Memory B cell (primary cell): Measurements from ENCODE around the gene HCFC1.
"Not testable (repeated sequence)": the region's sequence is repeated elsewhere in the genome, so short reads cannot be mapped to it uniquely, and the experiment has no call there.

Source experiments
- ATAC-seq: fragments of 150-1000 bp; cut with Tn5 transposase; 2 replicates; pipeline ENCODE4 v1.10.0; 2021; ENCODE audit warnings: low read depth, mild to moderate bottlenecking, moderate library complexity
- DNase-seq, 2 donors: peaks; one replicate each; pipeline ENCODE4 v3.0.0; 2022; ENCODE audit warnings: low spot score in 2 of 2
- H3K27ac Mint-ChIP-seq: one replicate; pipeline ENCODE4 v1.8.0; 2022; ENCODE audit warnings: mild to moderate bottlenecking, moderate library complexity, mixed read lengths
- H3K27me3 Mint-ChIP-seq: one replicate; pipeline ENCODE4 v1.8.0; 2022; ENCODE audit warnings: mixed read lengths
- H3K36me3 Mint-ChIP-seq: one replicate; pipeline ENCODE4 v1.8.0; 2022; ENCODE audit warnings: mild to moderate bottlenecking, mixed read lengths
- H3K4me1 Mint-ChIP-seq: one replicate; pipeline ENCODE4 v1.8.0; 2022; ENCODE audit warnings: mixed read lengths
- H3K4me3 Mint-ChIP-seq: one replicate; pipeline ENCODE4 v1.8.0; 2022; ENCODE audit warnings: mild to moderate bottlenecking, moderate library complexity, mixed read lengths
- H3K9me3 Mint-ChIP-seq: one replicate; pipeline ENCODE4 v1.8.0; 2022; ENCODE audit warnings: mixed read lengths

The HCFC1 gene

DNA sequence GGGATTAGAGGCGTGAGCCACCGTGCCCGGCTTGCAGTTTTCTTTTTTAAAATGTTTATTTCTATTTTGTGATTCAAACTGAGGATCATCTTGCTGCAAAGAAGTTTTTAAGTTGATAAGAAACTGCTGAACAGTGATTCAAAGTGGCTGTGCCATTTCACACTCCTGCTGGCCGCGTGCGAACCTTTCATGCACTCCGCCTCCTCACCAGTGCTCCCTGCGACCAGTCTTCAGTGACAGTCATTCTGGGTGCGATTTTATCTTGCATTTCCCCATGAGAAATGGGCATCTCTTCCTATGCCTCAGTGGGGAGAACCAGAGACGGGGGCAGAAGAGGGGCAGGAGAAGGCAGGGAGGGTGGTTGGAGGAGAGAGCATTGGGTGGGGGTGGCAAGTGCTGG lies 22.4 kb upstream of the HCFC1 start:
- DNase-seq (no peak), ATAC-seq (no peak)
- H3K4me3 Mint-ChIP-seq, result no peak overlapping the region
- peaks cover 4% of the 10 kb centered on the region for H3K4me1 Mint-ChIP-seq
- no peaks in the 10 kb centered on the region for H3K9me3 Mint-ChIP-seq
- H3K36me3 Mint-ChIP-seq, result no peaks in the 10 kb centered on the region
- H3K27ac Mint-ChIP-seq, result no peak overlapping the region
- H3K27me3 Mint-ChIP-seq, result no peaks in the 10 kb centered on the region

DNA sequence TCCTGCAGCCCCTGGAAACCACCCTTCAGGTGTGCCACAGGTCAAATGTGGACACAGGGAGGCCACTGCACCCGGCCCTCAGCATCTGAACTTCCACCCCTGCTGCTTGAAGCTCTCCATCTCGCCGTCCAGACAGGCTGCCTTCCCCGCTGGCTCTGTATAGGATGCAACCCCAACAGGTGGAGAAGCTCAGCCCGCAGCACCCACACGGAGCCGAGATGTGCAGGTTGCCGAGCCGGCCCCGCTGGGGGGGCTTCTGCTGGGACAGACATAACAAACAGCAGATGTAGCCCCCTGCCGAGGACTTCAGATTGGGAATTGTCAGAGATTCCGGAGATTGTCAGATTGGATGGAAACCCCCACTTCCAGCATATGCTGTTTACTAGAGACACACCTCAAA lies 21.5 kb upstream of the HCFC1 start:
- H3K27me3 Mint-ChIP-seq, result no peaks in the 10 kb centered on the region
- no peaks in the 10 kb centered on the region for H3K36me3 Mint-ChIP-seq
- peaks cover 4% of the 10 kb centered on the region for H3K4me1 Mint-ChIP-seq
- ATAC-seq (no peak), DNase-seq (no peak)
- no peak overlapping the region for H3K4me3 Mint-ChIP-seq
- no peaks in the 10 kb centered on the region for H3K9me3 Mint-ChIP-seq
- no peak overlapping the region for H3K27ac Mint-ChIP-seq

DNA sequence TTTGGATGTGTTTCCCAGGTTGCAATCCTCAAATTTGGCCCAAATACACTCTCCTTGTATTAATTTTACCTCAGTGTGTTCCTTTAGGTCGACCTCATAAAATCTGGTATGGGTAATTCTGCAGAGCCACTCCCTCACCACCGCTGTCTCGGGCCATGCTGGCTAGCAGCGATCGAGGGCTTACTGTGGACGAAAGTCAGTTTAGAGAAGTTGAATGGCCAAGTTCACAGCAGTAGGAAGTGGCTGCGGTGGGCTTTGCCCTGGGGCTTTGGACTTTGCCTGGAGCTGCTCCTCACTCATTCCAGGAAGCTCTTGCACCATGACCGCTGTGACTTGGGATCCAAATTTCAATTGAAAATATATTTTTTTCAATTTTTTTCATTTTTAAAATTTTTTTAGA lies 20.6 kb upstream of the HCFC1 start:
- H3K9me3 Mint-ChIP-seq, result no peaks in the 10 kb centered on the region
- peaks cover 4% of the 10 kb centered on the region for H3K4me1 Mint-ChIP-seq
- no peaks in the 10 kb centered on the region for H3K27me3 Mint-ChIP-seq
- H3K4me3 Mint-ChIP-seq, result no peak overlapping the region
- no peaks in the 10 kb centered on the region for H3K36me3 Mint-ChIP-seq
- H3K27ac Mint-ChIP-seq, result no peak overlapping the region
- DNase-seq (no peak), ATAC-seq (no peak)

DNA sequence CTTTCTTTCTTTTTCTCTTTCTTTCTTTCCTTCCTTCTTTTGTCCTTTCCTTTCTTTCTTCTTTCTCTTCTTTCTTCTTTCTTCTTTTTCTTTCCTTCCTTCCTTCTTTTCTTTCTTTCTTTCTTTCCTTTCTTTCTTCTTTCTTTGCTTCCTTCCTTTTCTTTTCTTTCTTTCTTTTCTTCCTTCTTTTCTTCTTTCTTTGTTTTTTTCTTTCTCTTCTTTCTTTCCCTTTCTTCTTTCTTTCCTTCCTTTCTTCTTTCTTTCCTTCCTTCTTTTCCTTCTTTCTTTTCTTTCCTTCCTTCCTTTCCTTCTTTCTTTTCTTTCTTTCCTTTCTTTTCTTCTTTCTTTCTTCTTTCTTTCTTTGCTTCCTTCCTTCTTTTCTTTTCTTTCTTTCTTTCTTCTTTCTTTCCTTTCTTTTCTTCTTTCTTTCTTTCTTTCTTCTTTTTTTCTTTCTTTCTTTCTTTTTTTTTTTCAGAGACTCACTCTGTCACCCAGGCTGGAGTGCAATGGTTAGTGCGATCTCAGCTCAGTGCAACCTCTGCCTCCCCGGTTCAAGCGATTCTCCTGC lies 19.5 kb upstream of the HCFC1 start:
- H3K36me3 Mint-ChIP-seq, result no peaks in the 10 kb centered on the region
- H3K4me1 Mint-ChIP-seq, result peaks cover 4% of the 10 kb centered on the region
- no peaks in the 10 kb centered on the region for H3K9me3 Mint-ChIP-seq
- no peak for ATAC-seq
- no peaks in the 10 kb centered on the region for H3K27me3 Mint-ChIP-seq
- DNase-seq, result no peak
- H3K27ac Mint-ChIP-seq, result no peak overlapping the region
- H3K4me3 Mint-ChIP-seq, result no peak overlapping the region

DNA sequence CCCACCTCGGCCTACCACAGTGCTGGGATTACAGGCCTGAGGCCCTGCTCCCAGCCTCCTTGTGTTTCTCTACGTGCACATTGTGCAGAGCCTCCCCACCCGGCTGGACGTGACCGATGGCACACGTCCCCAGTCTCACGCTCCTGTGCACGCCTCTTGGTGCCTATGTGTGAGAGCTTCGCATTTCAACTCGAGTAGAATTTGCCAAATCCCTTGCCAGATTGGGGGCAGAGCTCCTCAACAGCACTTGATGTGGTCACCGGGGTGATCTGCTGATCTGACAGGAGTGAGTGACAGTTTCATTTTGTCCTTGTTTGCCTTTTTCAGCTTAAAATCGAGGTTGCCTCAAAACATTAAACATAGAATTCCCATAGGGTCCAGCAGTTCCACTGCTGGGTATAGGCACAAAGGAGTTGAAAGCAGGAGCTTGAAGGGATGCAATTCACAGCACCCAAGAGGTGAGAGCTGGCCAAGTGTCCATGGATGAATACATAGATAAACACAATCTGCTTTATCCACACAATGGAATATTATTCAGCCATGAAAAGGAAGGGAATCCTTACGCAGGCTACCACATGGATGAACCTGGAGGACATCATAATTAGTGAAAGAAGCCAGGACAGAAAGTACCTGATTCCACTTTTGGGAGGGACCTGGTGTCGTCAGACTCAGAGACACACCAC lies 18.5 kb upstream of the HCFC1 start:
- Mint-ChIP-seq H3K27me3 (no peaks in the 10 kb centered on the region), H3K4me3 (no peak overlapping the region), H3K27ac (no peak overlapping the region), H3K9me3 (no peaks in the 10 kb centered on the region), H3K4me1 (peaks cover 4% of the 10 kb centered on the region), H3K36me3 (no peaks in the 10 kb centered on the region)
- DNase-seq (no peak), ATAC-seq (no peak)

DNA sequence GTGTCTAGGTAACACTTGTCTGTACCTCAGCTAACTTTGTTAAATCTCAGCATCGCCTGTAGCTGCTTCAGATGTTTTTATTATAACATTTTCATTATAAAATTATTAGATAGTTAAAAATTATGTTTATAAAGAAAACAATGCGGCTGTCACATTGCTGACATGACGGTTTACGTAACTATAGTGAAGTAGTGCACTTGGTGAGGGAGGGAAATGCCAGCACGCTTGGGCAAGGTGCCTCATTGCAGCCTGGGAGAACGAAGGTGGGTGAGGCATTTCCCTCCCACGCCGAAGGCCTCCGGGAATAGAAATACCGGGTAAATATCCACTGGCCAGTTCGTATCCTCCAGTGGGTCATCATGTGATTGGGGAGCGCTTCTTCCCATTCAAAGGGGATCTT lies 16.9 kb upstream of the HCFC1 start:
- ATAC-seq (no peak), DNase-seq (no peak)
- Mint-ChIP-seq H3K27ac (no peak overlapping the region), H3K27me3 (no peaks in the 10 kb centered on the region), H3K9me3 (no peaks in the 10 kb centered on the region), H3K36me3 (no peaks in the 10 kb centered on the region), H3K4me1 (peaks cover 11% of the 10 kb centered on the region), H3K4me3 (no peak overlapping the region)

DNA sequence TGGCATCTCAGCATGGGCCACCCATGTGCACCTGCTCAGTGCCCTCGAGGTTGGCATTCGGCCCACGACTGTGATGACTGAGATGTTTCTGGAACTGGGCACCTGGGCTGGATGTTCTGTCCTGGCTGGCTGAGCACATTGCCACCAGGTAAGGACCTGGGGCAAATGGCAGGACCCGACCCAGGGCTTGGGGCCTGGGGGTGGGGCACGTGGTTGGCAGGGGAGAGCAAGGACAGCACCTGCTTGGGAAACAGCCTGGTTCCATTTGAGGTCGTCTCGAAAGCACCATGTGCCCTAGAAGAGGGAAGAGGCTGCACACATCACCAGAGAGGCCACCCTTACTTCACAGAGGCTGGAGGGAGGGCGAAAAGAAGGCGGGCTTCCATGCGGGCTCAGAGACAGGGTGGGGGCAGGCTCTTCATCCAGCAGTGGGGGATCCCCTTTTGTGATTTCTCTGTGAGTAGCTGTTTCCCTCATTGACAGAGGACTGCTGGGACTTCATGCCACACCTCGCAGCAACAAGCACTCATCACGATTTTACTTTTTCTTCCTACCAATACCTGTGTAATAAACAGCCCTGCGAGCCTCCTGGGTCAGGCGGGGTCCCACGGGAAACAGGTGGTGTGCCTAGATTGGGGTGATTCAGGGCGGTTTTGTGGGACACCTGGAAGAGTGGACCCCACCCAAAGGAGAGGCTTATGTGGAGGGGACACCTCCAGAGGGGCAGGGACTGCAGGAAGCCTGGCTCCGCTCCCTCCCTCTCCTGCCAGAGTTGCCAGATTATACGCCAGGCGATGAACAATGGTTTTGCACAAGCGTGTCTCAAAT lies 12.9 kb upstream of the HCFC1 start:
- Mint-ChIP-seq H3K27me3 (no peaks in the 10 kb centered on the region), H3K4me1 (peaks cover 15% of the 10 kb centered on the region), H3K4me3 (peak overlapping the region; percentile 77), H3K9me3 (no peaks in the 10 kb centered on the region), H3K36me3 (no peaks in the 10 kb centered on the region), H3K27ac (peak overlapping the region; percentile 94)
- ATAC-seq (peak; percentile 65), DNase-seq (no peak)

DNA sequence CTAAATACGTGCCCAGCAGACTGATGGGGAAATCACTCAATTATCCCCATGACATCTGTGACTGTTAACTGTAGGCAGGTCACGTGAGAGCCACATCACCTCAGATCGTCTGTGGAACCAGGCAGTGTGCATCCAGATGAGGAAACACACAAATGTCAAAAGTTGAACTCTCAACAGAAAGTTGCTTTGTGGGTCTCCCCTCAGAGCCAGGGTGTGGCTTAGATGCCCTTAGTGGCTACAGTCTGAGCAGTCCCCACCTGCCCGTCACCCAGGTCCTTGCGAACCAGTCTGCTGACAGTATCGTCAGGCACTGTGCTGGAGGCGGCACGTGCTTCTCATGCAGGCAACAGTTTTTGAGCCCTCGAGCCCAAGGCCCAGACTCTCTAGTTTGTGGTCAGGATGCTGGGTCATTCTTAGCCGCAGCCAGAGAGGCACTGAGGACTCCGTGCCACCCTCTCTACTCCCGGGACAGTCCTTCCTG lies 11.7 kb upstream of the HCFC1 start:
- H3K36me3 Mint-ChIP-seq, result no peaks in the 10 kb centered on the region
- H3K4me1 Mint-ChIP-seq, result peaks cover 15% of the 10 kb centered on the region
- H3K9me3 Mint-ChIP-seq, result no peaks in the 10 kb centered on the region
- no peaks in the 10 kb centered on the region for H3K27me3 Mint-ChIP-seq
- peak overlapping the region; percentile 17 for H3K4me3 Mint-ChIP-seq
- peak overlapping the region; percentile 41 for H3K27ac Mint-ChIP-seq
- ATAC-seq (peak; percentile 14), DNase-seq (no peak)

DNA sequence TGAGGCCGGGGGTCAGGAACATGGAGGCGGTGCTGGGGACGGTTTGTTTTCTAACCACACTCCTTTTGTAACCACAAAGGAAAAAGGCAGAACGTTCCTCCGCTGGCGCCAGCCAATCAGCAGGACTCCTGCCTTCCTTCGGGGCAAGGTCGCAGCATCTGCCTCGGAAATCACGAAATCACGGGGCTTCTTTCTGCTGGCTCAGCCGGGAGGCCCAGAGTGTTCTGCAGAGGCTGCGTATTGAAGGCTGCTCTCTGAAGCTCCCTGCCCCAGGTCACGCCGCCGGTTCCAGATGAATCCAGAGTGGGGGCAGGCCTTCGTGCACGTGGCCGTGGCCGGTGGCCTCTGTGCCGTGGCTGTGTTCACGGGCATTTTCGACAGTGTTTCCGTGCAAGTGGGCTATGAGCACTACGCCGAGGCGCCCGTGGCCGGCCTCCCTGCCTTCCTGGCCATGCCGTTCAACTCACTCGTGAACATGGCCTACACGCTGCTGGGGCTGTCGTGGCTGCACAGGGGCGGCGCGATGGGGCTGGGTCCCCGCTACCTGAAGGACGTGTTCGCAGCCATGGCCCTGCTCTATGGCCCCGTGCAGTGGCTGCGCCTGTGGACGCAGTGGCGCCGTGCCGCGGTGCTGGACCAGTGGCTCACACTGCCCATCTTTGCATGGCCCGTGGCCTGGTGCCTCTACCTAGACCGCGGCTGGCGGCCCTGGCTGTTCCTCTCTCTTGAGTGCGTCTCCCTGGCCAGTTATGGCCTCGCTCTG lies 10.3 kb upstream of the HCFC1 start:
- ATAC-seq (no peak), DNase-seq (no peak)
- peak overlapping the region; percentile 42 for H3K4me3 Mint-ChIP-seq
- peak overlapping the region; percentile 88 for H3K27ac Mint-ChIP-seq
- no peaks in the 10 kb centered on the region for H3K36me3 Mint-ChIP-seq
- H3K9me3 Mint-ChIP-seq, result no peaks in the 10 kb centered on the region
- H3K4me1 Mint-ChIP-seq, result peaks cover 15% of the 10 kb centered on the region
- no peaks in the 10 kb centered on the region for H3K27me3 Mint-ChIP-seq

DNA sequence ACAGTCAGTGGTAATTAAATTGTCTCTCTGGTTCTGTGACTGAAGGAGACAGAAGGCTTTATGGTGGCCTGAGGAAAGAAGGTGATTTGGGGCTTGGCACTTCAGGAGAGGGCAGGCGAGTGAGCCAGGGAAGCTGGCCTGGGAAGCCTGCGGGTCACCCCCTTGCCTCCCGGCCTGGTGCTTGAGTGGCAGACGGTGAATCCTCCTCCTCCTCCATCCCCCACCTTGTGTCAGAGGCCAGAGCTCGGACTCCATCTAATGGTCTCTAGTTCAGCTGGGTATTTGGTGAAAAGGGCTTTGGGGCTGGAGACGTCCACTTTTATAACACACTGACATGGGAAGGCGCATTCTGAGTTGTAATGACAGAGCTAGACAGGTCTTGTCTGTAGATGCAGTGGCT lies 9.6 kb upstream of the HCFC1 start:
- no peak for ATAC-seq
- no peaks in the 10 kb centered on the region for H3K36me3 Mint-ChIP-seq
- H3K4me1 Mint-ChIP-seq, result peaks cover 15% of the 10 kb centered on the region
- DNase-seq, result no peak
- H3K9me3 Mint-ChIP-seq, result no peaks in the 10 kb centered on the region
- peak overlapping the region; percentile 88 for H3K27ac Mint-ChIP-seq
- H3K27me3 Mint-ChIP-seq, result no peaks in the 10 kb centered on the region
- peak overlapping the region; percentile 42 for H3K4me3 Mint-ChIP-seq

DNA sequence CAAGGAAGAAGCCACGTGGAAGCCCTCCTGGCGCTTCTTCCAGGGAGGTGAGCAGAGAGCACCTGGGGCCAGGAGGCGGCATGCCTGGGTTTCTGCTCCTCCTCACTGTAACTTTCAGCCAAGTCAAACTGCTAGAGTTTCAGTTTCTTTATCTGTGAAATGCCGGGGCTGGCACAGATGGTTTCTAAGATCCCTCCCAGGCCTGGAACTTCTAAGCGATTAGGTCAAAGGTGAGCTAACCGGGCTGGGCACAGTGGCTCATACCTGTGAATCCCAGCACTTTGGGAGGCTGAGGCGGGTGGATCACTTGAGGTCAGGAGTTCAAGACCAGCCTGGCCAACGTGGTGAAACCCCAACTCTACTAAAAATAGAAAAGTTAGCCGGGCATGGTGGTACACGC lies 8.8 kb upstream of the HCFC1 start:
- peak overlapping the region; percentile 88 for H3K27ac Mint-ChIP-seq
- H3K36me3 Mint-ChIP-seq, H3K9me3 Mint-ChIP-seq, DNase-seq, H3K27me3 Mint-ChIP-seq: not testable (repeated sequence)
- H3K4me1 Mint-ChIP-seq, result peaks cover 15% of the 10 kb centered on the region
- ATAC-seq, result peak; percentile 68
- peak overlapping the region; percentile 70 for H3K4me3 Mint-ChIP-seq

DNA sequence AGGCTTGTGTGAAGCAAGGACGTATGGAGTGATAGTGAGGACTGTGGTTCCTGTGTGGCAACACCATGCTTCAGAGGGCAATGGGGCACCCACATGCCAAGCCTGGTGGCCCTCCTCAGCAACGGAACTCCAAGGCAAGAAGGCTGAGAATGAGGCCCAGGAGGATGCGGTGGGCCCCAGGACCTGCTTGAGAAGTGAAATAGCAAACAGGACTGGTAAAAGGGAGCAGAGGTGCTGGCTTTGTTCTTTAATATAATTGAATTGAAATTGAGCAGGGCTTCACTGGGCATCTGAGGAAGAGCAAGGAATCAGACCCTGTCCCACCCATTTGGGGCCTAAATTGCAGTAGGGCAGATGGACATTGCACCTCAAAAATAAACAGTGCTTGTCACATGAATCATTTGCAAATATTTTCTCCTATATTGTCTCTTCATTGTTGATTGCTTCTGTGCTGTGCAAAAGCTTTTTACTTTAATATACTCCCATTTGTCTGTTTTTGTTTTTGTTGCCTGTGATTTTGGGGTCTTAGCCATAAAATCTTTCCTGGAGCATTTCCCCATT lies 3.2 kb upstream of the HCFC1 start:
- no peak for DNase-seq

DNA sequence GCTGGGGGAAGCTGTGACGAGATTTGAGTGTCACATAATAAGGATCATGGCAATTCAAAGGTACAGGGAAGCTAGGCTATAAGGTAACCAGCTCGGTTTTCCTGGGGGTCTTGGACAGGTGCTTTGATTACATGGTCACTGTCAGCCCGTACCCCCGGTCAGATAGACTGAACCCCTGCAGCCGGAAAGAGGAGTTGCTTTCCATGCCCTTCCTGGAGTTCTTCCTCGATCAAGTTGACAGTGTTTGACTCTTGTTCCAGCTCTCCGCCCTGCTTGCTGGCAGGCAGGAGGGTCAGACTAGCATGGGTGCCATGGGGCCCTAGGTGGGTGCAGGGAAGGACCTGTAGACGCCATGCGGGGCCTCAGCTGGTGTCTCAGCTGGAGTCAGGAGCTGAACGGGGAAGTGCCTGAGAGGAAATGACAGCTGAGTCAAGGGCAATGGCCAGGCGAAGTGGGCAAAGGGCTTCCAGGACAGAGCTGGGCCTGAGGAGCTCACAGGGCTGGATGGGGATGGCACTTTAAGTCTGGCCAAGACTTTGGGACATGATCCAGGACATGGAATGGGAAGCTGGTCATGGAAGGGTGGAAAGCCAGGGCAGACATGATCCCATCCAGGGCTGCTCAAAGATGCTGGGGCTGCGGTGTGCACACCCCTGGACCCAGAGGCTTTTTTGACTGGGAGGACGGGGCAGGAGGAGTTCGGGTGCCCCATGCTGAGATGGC lies 2.5 kb upstream of the HCFC1 start:
- peaks cover 2% of the 10 kb centered on the region for H3K36me3 Mint-ChIP-seq
- ATAC-seq (no peak), DNase-seq (no peak)
- peaks cover 14% of the 10 kb centered on the region for H3K4me1 Mint-ChIP-seq
- H3K4me3 Mint-ChIP-seq, result peak overlapping the region; percentile 80
- peak overlapping the region; percentile 87 for H3K27ac Mint-ChIP-seq
- H3K27me3 Mint-ChIP-seq, result no peaks in the 10 kb centered on the region
- no peaks in the 10 kb centered on the region for H3K9me3 Mint-ChIP-seq

More for the DNA sequence above, 3.2 kb upstream of the HCFC1 start:
- H3K27me3 Mint-ChIP-seq, result no peaks in the 10 kb centered on the region
- peaks cover 2% of the 10 kb centered on the region for H3K36me3 Mint-ChIP-seq
- peaks cover 9% of the 10 kb centered on the region for H3K4me1 Mint-ChIP-seq
- H3K27ac Mint-ChIP-seq, result peak overlapping the region; percentile 87
- H3K4me3 Mint-ChIP-seq, result no peak overlapping the region
- ATAC-seq, result no peak
- H3K9me3 Mint-ChIP-seq, result no peaks in the 10 kb centered on the region
